Inflammatory macrophage treated with lipopolysaccharide for 4 hours (primary cell): ENCODE data around the gene ARMC7.
"Not testable (repeated sequence)": the region's sequence is repeated elsewhere in the genome, so short reads cannot be mapped to it uniquely, and the experiment has no call there.

Experiments used
- DNase-seq: peaks from one replicate; pipeline ENCODE4 v3.0.0-alpha.2; 2020

ARMC7 gene

GRCh38 chr17:75109407-75110233 is at the start of gene ARMC7:
Gene ARMC7 (plus strand): TSS chr17:75109969. CDS start chr17:75110289, 320 bp downstream.
- DNase-seq = peak; percentile 90

GRCh38 chr17:75060434-75061054 is 49.2 kb upstream of the ARMC7 start:
- no peak for DNase-seq

GRCh38 chr17:75061055-75061438 is 48.7 kb upstream of the ARMC7 start:
- DNase-seq = no peak

GRCh38 chr17:75061618-75062017 is 48.2 kb upstream of the ARMC7 start:
- no peak for DNase-seq

GRCh38 chr17:75063201-75063600 is 46.6 kb upstream of the ARMC7 start:
- DNase-seq = no peak

GRCh38 chr17:75063626-75064025 is 46.1 kb upstream of the ARMC7 start:
- DNase-seq = no peak

GRCh38 chr17:75064040-75064439 is 45.7 kb upstream of the ARMC7 start:
- no peak for DNase-seq

- DNase-seq = no peak
Observed at GRCh38 chr17:75064460-75064859, 45.3 kb upstream of the ARMC7 start.

- no peak for DNase-seq
Observed at GRCh38 chr17:75064867-75065561, 44.8 kb upstream of the ARMC7 start.

GRCh38 chr17:75065562-75066151 is 44.1 kb upstream of the ARMC7 start:
- peak; percentile 51 for DNase-seq

GRCh38 chr17:75067856-75068255 is 41.9 kb upstream of the ARMC7 start:
- DNase-seq = no peak

GRCh38 chr17:75068750-75069149 is 41.0 kb upstream of the ARMC7 start:
- no peak for DNase-seq

GRCh38 chr17:75069783-75070182 is 40.0 kb upstream of the ARMC7 start:
- DNase-seq = peak; percentile 45

- DNase-seq = not testable (repeated sequence)
Observed at GRCh38 chr17:75071478-75072271, 38.1 kb upstream of the ARMC7 start.

- not testable (repeated sequence) for DNase-seq
Observed at GRCh38 chr17:75072909-75073308, 36.9 kb upstream of the ARMC7 start.

- no peak for DNase-seq
Observed at GRCh38 chr17:75073618-75074047, 36.1 kb upstream of the ARMC7 start.

- no peak for DNase-seq
Observed at GRCh38 chr17:75074532-75074931, 35.2 kb upstream of the ARMC7 start.

GRCh38 chr17:75075597-75076336 is 34.0 kb upstream of the ARMC7 start:
- DNase-seq = peak; percentile 80

GRCh38 chr17:75077072-75077495 is 32.7 kb upstream of the ARMC7 start:
- DNase-seq = no peak

- DNase-seq = peak; percentile 60
Observed at GRCh38 chr17:75077496-75078283, 32.1 kb upstream of the ARMC7 start.
